B cell (primary cell): ENCODE measurements around the gene CCDC136.

Experiments
- CTCF ChIP-seq: fragments of 200-600 bp; IDR thresholded peaks from one replicate; pipeline ENCODE4 v1.8.0; 2022; ENCODE audit warnings: antibody characterized with exemption, mild to moderate bottlenecking
- EZH2 ChIP-seq: IDR thresholded peaks from 2 replicates; pipeline ENCODE4 v1.6.1; 2012; ENCODE audit warnings: borderline replicate concordance, low read depth, mild to moderate bottlenecking, moderate library complexity, low read length; ENCODE audit not compliant: insufficient read depth, poor library complexity, severe bottlenecking

GRCh38 chr7:128835231-128835751, 43.5 kb downstream of the CCDC136 start:
- TF ChIP-seq CTCF = no peak
- no peak for TF ChIP-seq EZH2
